Activated naive CD8-positive, alpha-beta T cell treated with anti-CD3 and anti-CD28 coated beads, Interleukin-2, amount 50 U/mL, for 24 hours (primary cell): ENCODE results near the gene FEZ2.
A peak's percentile ranks its signal among the peaks of the same experiment; 100 is the strongest.

Experiments used
- ATAC-seq: fragments of 150-1000 bp; cut with Tn5 transposase; one replicate; pipeline ENCODE4 v1.10.0; 2021
- DNase-seq: peaks from one replicate; pipeline ENCODE4 v3.0.0; 2021
- H3K27ac Mint-ChIP-seq: one replicate; pipeline ENCODE4 v1.8.0; 2021; ENCODE audit warnings: mild to moderate bottlenecking, mixed read lengths
- H3K27me3 Mint-ChIP-seq: one replicate; pipeline ENCODE4 v1.8.0; 2021; ENCODE audit warnings: mixed read lengths
- H3K36me3 Mint-ChIP-seq: one replicate; pipeline ENCODE4 v1.8.0; 2021; ENCODE audit warnings: low read depth, mixed read lengths
- H3K4me1 Mint-ChIP-seq: one replicate; pipeline ENCODE4 v1.8.0; 2021; ENCODE audit warnings: mixed read lengths
- H3K4me3 Mint-ChIP-seq: one replicate; pipeline ENCODE4 v1.8.0; 2021; ENCODE audit warnings: mild to moderate bottlenecking, moderate library complexity, mixed read lengths
- H3K9me3 Mint-ChIP-seq: one replicate; pipeline ENCODE4 v1.8.0; 2021; ENCODE audit warnings: mixed read lengths

FEZ2 gene

DNA sequence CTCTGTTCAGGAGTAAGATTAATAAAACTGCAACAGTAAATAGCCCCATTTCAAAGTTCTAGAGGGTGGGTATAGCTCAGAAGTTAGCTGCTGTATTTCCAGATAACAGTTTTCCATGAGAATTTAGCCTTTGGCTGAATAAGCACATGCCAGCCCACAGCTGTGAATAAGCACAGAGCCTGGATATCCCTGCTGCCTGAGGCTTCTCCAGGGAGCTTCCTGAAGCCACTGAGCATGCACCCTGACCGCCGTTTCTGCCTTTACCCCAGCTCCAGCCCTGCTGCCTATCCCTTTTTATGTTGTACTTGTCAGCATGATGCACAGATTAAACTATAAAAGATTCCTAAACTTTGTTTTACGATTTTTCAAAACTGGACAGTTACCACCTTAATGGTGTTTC lies 85.3 kb downstream of the FEZ2 start:
- no peaks in the 10 kb centered on the region for H3K27me3 Mint-ChIP-seq
- no peak for ATAC-seq
- no peaks in the 10 kb centered on the region for H3K9me3 Mint-ChIP-seq
- no peak for DNase-seq
- H3K27ac Mint-ChIP-seq: no peak overlapping the region
- H3K36me3 Mint-ChIP-seq: peaks cover 44% of the 10 kb centered on the region
- no peak overlapping the region for H3K4me3 Mint-ChIP-seq
- no peaks in the 10 kb centered on the region for H3K4me1 Mint-ChIP-seq

DNA sequence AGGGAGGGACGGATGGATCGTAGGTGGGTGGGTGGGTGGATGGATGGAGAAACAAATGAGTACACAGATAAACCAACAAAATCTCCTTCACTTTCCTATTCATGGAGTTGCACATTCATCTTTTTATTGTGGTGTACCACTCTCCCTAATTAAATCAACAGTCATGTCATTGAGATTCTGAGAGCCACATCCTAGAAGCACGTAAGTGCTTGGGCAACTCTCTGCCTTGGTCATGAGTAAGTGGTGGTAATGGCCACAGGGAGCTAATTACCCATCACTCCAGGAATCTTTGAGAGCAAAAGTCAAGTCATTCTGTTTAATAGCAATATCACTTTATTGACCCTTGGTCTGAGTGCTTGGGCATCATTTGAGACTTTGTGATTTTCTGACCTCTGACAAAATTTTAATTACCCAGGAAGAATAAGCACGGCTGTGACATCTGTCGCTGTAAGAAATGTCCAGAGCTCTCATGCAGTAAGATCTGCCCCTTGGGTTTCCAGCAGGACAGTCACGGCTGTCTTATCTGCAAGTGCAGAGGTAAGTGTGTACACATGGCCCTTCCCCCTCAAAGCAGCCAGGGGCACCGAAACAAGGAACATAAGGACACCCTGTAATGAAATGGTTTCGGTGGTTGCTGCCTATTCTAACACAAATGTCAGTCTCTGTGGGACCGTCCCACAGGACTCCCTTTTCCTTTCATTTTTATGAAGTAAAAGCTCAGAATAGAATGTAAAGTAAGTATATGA lies 85.9 kb downstream of the FEZ2 start:
- DNase-seq: no peak
- no peak for ATAC-seq
- no peaks in the 10 kb centered on the region for H3K4me1 Mint-ChIP-seq
- H3K27me3 Mint-ChIP-seq: no peaks in the 10 kb centered on the region
- H3K4me3 Mint-ChIP-seq: no peak overlapping the region
- H3K36me3 Mint-ChIP-seq: peaks cover 39% of the 10 kb centered on the region
- H3K9me3 Mint-ChIP-seq: no peaks in the 10 kb centered on the region
- H3K27ac Mint-ChIP-seq: no peak overlapping the region

DNA sequence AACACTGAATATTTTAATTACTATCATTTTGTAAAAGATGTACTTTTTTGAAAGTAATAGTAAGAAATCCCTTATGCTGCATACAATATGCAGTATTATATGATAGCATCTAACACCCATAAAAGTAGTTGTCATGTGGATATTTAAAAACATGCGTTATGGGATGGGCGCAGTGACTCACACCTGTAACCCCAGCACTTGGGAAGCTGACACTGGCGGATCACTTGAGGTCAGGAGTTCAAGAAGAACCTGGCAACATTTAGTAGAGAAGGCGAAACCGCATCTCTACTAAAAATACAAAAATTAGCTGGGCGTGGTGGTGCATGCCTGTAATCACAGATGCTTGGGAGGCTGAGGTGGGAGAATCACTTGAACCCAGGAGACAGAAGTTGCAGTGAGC lies 88.9 kb downstream of the FEZ2 start:
- no peak overlapping the region for H3K27ac Mint-ChIP-seq
- ATAC-seq (no peak), DNase-seq (no peak)

DNA sequence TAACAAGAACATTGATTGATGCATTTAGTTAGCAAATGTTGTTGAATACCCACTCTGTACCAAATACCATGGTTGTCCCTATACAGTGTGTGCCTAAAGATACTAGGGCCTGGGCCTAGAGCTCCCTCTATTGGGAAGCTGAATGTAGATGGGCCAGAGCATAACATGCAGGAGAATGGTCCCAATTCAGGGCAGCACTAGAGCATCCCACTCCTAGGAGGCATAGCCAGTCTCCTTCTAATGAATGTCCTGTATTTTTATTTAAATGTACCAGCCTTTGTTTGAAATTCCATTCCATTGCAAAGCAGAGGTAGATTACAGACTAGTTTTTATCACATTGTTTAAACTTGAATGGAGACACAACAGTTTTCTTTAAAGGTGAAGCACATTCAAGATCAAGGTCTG lies 90.6 kb downstream of the FEZ2 start:
- no peak overlapping the region for H3K27ac Mint-ChIP-seq
- H3K4me3 Mint-ChIP-seq: no peak overlapping the region
- peaks cover 24% of the 10 kb centered on the region for H3K36me3 Mint-ChIP-seq
- H3K4me1 Mint-ChIP-seq: no peaks in the 10 kb centered on the region
- no peaks in the 10 kb centered on the region for H3K9me3 Mint-ChIP-seq
- no peaks in the 10 kb centered on the region for H3K27me3 Mint-ChIP-seq
- DNase-seq (peak; percentile 33), ATAC-seq (peak; percentile 95)

More for the DNA sequence above, 88.9 kb downstream of the FEZ2 start:
- H3K27me3 Mint-ChIP-seq: no peaks in the 10 kb centered on the region
- H3K36me3 Mint-ChIP-seq: peaks cover 27% of the 10 kb centered on the region
- H3K9me3 Mint-ChIP-seq: no peaks in the 10 kb centered on the region
- H3K4me1 Mint-ChIP-seq: no peaks in the 10 kb centered on the region
- no peak overlapping the region for H3K4me3 Mint-ChIP-seq
